HCT116 (cell line): ENCODE results near the gene CD7. TPM values are rescaled to one million over a fixed set of nuclear protein-coding genes. Genes with fewer than 3 reads are reported as not detected.

Experiments used
- ATAC-seq: fragments of 200-7000 bp; cut with Tn5 transposase; 2 replicates; pipeline ENCODE4 v1.9.1; 2020; ENCODE audit warnings: mild to moderate bottlenecking, moderate library complexity
- BruUV-seq: library from RNA; stranded (reverse); fragments of 400-500 nt; replicated peaks from 2 replicates; lab custom pipeline; 2021; lab: Mats Ljungman, UMichigan
- CTCF ChIA-PET: fragments of 300-600 bp; sonication (Branson Sonifier 250); formaldehyde crosslinking; loops from one replicate; lab custom pipeline; 2021; ENCODE audit warnings: antibody characterized with exemption; lab: Charles Lee
- POLR2A ChIA-PET: fragments of 300-600, 350-600 bp; sonication (Branson Sonifier 250); formaldehyde crosslinking; loops from one replicate; lab custom pipeline; 2021; ENCODE audit warnings: antibody characterized with exemption; lab: Charles Lee
- RAD21 ChIA-PET, 2 experiments: fragments of 300-600 bp; sonication (Branson Sonifier 250); formaldehyde crosslinking; loops; one replicate each; lab custom pipeline; 2023; ENCODE audit warnings: low total read pairs in 2 of 2; ENCODE audit not compliant: uncharacterized antibody in 2 of 2, unreplicated experiment in 2 of 2, low non-redundant PET in 1 of 2; lab: Charles Lee
- DNase-seq: peaks from one replicate; pipeline ENCODE4 v3.0.0-alpha.2; 2010; ENCODE audit warnings: low read depth, low spot score
- H2AFZ ChIP-seq: fragments of 200-600 bp; shearing (Covaris generic), sonication (generic); 2 replicates; pipeline ENCODE4 v1.6.1; 2017; ENCODE audit warnings: low read depth, mixed run types, mixed read lengths, antibody characterized with exemption, low read length; ENCODE audit not compliant: poor library complexity, severe bottlenecking
- H3K27ac ChIP-seq: 2 replicates; pipeline ENCODE4 v1.5.1; 2012; ENCODE audit warnings: low read depth, low read length
- H3K27me3 ChIP-seq: fragments of 200-600 bp; sonication (generic); 2 replicates; pipeline ENCODE4 v1.6.1; 2016; ENCODE audit warnings: mixed run types, low read length, mixed read lengths; ENCODE audit not compliant: insufficient read depth
- H3K36me3 ChIP-seq, 2 experiments: fragments of 200-500 bp in 1 of 2; fragments of 200-600 bp in 1 of 2; sonication (Bioruptor generic) in 1 of 2; sonication (generic) in 1 of 2; 2 replicates each; pipeline versions ENCODE4 v1.5.1 to v1.6.1; 2014 to 2016; ENCODE audit warnings: low read length in 2 of 2, inconsistent platforms in 1 of 2, mixed read lengths in 1 of 2, mixed run types in 1 of 2; ENCODE audit not compliant: insufficient read depth in 2 of 2, control insufficient read depth in 1 of 2
- H3K4me1 ChIP-seq, 2 experiments: fragments of 200-600 bp in 1 of 2; sonication (generic) in 1 of 2; 2 replicates each; pipeline versions ENCODE4 v1.5.1 to v1.6.1; 2012 to 2017; ENCODE audit warnings: low read length in 2 of 2, inconsistent platforms in 1 of 2, mild to moderate bottlenecking in 1 of 2, mixed read lengths in 1 of 2, mixed run types in 1 of 2, moderate library complexity in 1 of 2; ENCODE audit not compliant: insufficient read depth in 2 of 2, control insufficient read depth in 1 of 2
- H3K4me2 ChIP-seq: fragments of 200-600 bp; sonication (generic); 2 replicates; pipeline ENCODE4 v1.6.1; 2017; ENCODE audit warnings: mixed run types, low read length, mixed read lengths
- H3K4me3 ChIP-seq, 2 experiments: fragments of 200-600 bp in 1 of 2; sonication (generic) in 1 of 2; replicated peaks in 1 of 2; 2 replicates each; pipeline ENCODE4 v1.5.1; 2011 to 2016; ENCODE audit warnings: low read length in 2 of 2, control low read depth in 1 of 2, low read depth in 1 of 2, mild to moderate bottlenecking in 1 of 2, mixed read lengths in 1 of 2, mixed run types in 1 of 2
- H3K79me2 ChIP-seq: fragments of 200-600 bp; sonication (generic); 2 replicates; pipeline ENCODE4 v1.6.1; 2017; ENCODE audit warnings: mild to moderate bottlenecking, mixed run types, low read length, moderate library complexity, mixed read lengths; ENCODE audit not compliant: insufficient read depth
- H3K9ac ChIP-seq: fragments of 200-600 bp; sonication (generic); 2 replicates; pipeline ENCODE4 v1.6.1; 2016; ENCODE audit warnings: low read length, mixed read lengths
- H3K9me2 ChIP-seq: fragments of 200-600 bp; sonication (generic), shearing (Covaris generic); 2 replicates; pipeline ENCODE4 v1.6.1; 2017; ENCODE audit warnings: mixed run types, mild to moderate bottlenecking, moderate library complexity; ENCODE audit not compliant: insufficient read depth
- H3K9me3 ChIP-seq, 2 experiments: fragments of 200-500 bp in 1 of 2; fragments of 200-600 bp in 1 of 2; sonication (Bioruptor generic) in 1 of 2; sonication (generic) in 1 of 2; 2 replicates each; pipeline ENCODE4 v1.6.1; 2014 to 2017; ENCODE audit warnings: low read length in 2 of 2, mixed read lengths in 2 of 2, inconsistent platforms in 1 of 2, low read depth in 1 of 2, mild to moderate bottlenecking in 1 of 2, mixed run types in 1 of 2, moderate library complexity in 1 of 2; ENCODE audit not compliant: control insufficient read depth in 1 of 2, insufficient read depth in 1 of 2
- H4K20me1 ChIP-seq: fragments of 200-600 bp; sonication (generic), shearing (Covaris generic); 2 replicates; pipeline ENCODE4 v1.6.1; 2017; ENCODE audit warnings: mixed run types, mild to moderate bottlenecking, moderate library complexity; ENCODE audit not compliant: insufficient read depth
- ATF3 ChIP-seq: IDR thresholded peaks from 2 replicates; pipeline ENCODE4 v1.6.1; 2012
- CBX3 ChIP-seq: IDR thresholded peaks from 2 replicates; pipeline ENCODE4 v1.6.1; 2012; ENCODE audit warnings: low read depth
- CEBPB ChIP-seq: IDR thresholded peaks from 2 replicates; pipeline ENCODE4 v1.6.1; 2012; ENCODE audit warnings: low read depth
- EGR1 ChIP-seq: IDR thresholded peaks from 2 replicates; pipeline ENCODE4 v1.6.1; 2012; ENCODE audit warnings: low read depth
- ELF1 ChIP-seq: IDR thresholded peaks from 2 replicates; pipeline ENCODE4 v1.6.1; 2012; ENCODE audit warnings: low read depth, borderline replicate concordance
- EZH2phosphoT487 ChIP-seq: fragments of 200-600 bp; IDR thresholded peaks from 2 replicates; pipeline ENCODE4 v1.6.1; 2018; ENCODE audit warnings: antibody characterized with exemption, borderline replicate concordance
- FOSL1 ChIP-seq: IDR thresholded peaks from 2 replicates; pipeline ENCODE4 v1.6.1; 2012; ENCODE audit warnings: low read depth
- MAX ChIP-seq: IDR thresholded peaks from 2 replicates; pipeline ENCODE4 v1.6.1; 2012
- POLR2AphosphoS5 ChIP-seq: IDR thresholded peaks from 2 replicates; pipeline ENCODE4 v1.6.1; 2011; ENCODE audit warnings: mild to moderate bottlenecking, low read depth, low read length, moderate library complexity
- RAD21 ChIP-seq: IDR thresholded peaks from 2 replicates; pipeline ENCODE4 v1.6.1; 2012; ENCODE audit warnings: low read depth, mild to moderate bottlenecking
- REST ChIP-seq: IDR thresholded peaks from 2 replicates; pipeline ENCODE4 v1.6.1; 2012; ENCODE audit warnings: low read depth
- SIN3A ChIP-seq: IDR thresholded peaks from 2 replicates; pipeline ENCODE4 v1.6.1; 2012; ENCODE audit warnings: low read depth
- SP1 ChIP-seq: IDR thresholded peaks from 2 replicates; pipeline ENCODE4 v1.6.1; 2012; ENCODE audit warnings: low read depth
- TCF7L2 ChIP-seq: IDR thresholded peaks from 2 replicates; pipeline ENCODE4 v1.7.0; 2011; ENCODE audit warnings: borderline replicate concordance, inconsistent platforms; ENCODE audit not compliant: insufficient read depth, insufficient read length; ENCODE audit errors: extremely low read depth
- ZBTB33 ChIP-seq: IDR thresholded peaks from 2 replicates; pipeline ENCODE4 v1.6.1; 2011; ENCODE audit warnings: mild to moderate bottlenecking, low read length, moderate library complexity; ENCODE audit not compliant: insufficient replicate concordance; ENCODE audit errors: extremely low read depth
- ZNF274 ChIP-seq: fragments of 200-500 bp; sonication (Bioruptor generic); IDR thresholded peaks from 2 replicates; pipeline ENCODE4 v1.6.1; 2014; ENCODE audit warnings: mild to moderate bottlenecking, low read depth, low read length, inconsistent platforms
- intact Hi-C: fragments of 100-400 bp; cut with micrococcal nuclease; formaldehyde crosslinking; loops from 2 replicates; pipeline ENCODE4 v1.10.0; 2022
- total RNA-seq: library from RNA; stranded (reverse); gene quantifications from one replicate; pipeline ENCODE4 v1.2.1, GENCODE V29; 2021; ENCODE audit not compliant: unreplicated experiment

Gene CD7
- total RNA-seq, 1 experiment from 2014 or later, result 0.61 TPM

GRCh38 chr17:82323514-82324234 lies 6.3 kb upstream of the CD7 start:
- Histone ChIP-seq H3K4me1 (peaks cover 7 to 23% of the 10 kb centered on the region in 2 experiments; a peak in 3 of 4 replicates), H2AFZ (no peak overlapping the region), H3K9me3 (peaks cover 0 to 11% of the 10 kb centered on the region in 2 experiments; a peak in 1 of 4 replicates), H3K4me3 (no peak overlapping the region), H3K27ac (no peak overlapping the region), H3K79me2 (no peaks in the 10 kb centered on the region), H4K20me1 (no peaks in the 10 kb centered on the region), H3K36me3 (no peaks in the 10 kb centered on the region), H3K4me2 (no peak overlapping the region), H3K27me3 (no peaks in the 10 kb centered on the region), H3K9ac (no peak overlapping the region), H3K9me2 (no peaks in the 10 kb centered on the region)
- ChIA-PET CTCF (interaction anchor here (1.1 to 1.2 kb wide), 2 partner anchors 10 to 87 kb away, joined by 3 read pairs; partner anchors contain the start of gene SECTM1), POLR2A (interaction anchor here (1.2 kb wide), 1 partner anchor 31 kb away, joined by 3 read pairs; no protein-coding TSS in a partner anchor), RAD21 (no interaction called here)
- intact Hi-C loops, result no loop called here
- ATAC-seq, result no peak
- BruUV-seq, result no TSS peak
- no peak for DNase-seq
- TF ChIP-seq ELF1 (no peak), CBX3 (no peak), SP1 (no peak), POLR2AphosphoS5 (no peak), EGR1 (no peak), CEBPB (no peak), FOSL1 (no peak), RAD21 (no peak), ZNF274 (no peak), ZBTB33 (no peak), MAX (no peak), EZH2phosphoT487 (no peak), REST (no peak), SIN3A (no peak), TCF7L2 (no peak), ATF3 (no peak)
